HCT116 (cell line): ENCODE measurements around the gene UNKL. TPM values are rescaled to one million over a fixed set of nuclear protein-coding genes. Genes with fewer than 3 reads are reported as not detected.

Experiments used
- ATAC-seq: fragments of 200-7000 bp; cut with Tn5 transposase; 2 replicates; pipeline ENCODE4 v1.9.1; 2020; ENCODE audit warnings: mild to moderate bottlenecking, moderate library complexity
- BruUV-seq: library from RNA; stranded (reverse); fragments of 400-500 nt; replicated peaks from 2 replicates; lab custom pipeline; 2021; lab: Mats Ljungman, UMichigan
- CTCF ChIA-PET: fragments of 300-600 bp; sonication (Branson Sonifier 250); formaldehyde crosslinking; loops from one replicate; lab custom pipeline; 2021; ENCODE audit warnings: antibody characterized with exemption; lab: Charles Lee
- POLR2A ChIA-PET: fragments of 300-600, 350-600 bp; sonication (Branson Sonifier 250); formaldehyde crosslinking; loops from one replicate; lab custom pipeline; 2021; ENCODE audit warnings: antibody characterized with exemption; lab: Charles Lee
- RAD21 ChIA-PET, 2 experiments: fragments of 300-600 bp; sonication (Branson Sonifier 250); formaldehyde crosslinking; loops; one replicate each; lab custom pipeline; 2023; ENCODE audit warnings: low total read pairs in 2 of 2; ENCODE audit not compliant: uncharacterized antibody in 2 of 2, unreplicated experiment in 2 of 2, low non-redundant PET in 1 of 2; lab: Charles Lee
- DNase-seq: peaks from one replicate; pipeline ENCODE4 v3.0.0-alpha.2; 2010; ENCODE audit warnings: low read depth, low spot score
- H2AFZ ChIP-seq: fragments of 200-600 bp; shearing (Covaris generic), sonication (generic); 2 replicates; pipeline ENCODE4 v1.6.1; 2017; ENCODE audit warnings: low read depth, mixed run types, mixed read lengths, antibody characterized with exemption, low read length; ENCODE audit not compliant: poor library complexity, severe bottlenecking
- H3K27ac ChIP-seq: 2 replicates; pipeline ENCODE4 v1.5.1; 2012; ENCODE audit warnings: low read depth, low read length
- H3K27me3 ChIP-seq: fragments of 200-600 bp; sonication (generic); 2 replicates; pipeline ENCODE4 v1.6.1; 2016; ENCODE audit warnings: mixed run types, low read length, mixed read lengths; ENCODE audit not compliant: insufficient read depth
- H3K36me3 ChIP-seq, 2 experiments: fragments of 200-500 bp in 1 of 2; fragments of 200-600 bp in 1 of 2; sonication (Bioruptor generic) in 1 of 2; sonication (generic) in 1 of 2; 2 replicates each; pipeline versions ENCODE4 v1.5.1 to v1.6.1; 2014 to 2016; ENCODE audit warnings: low read length in 2 of 2, inconsistent platforms in 1 of 2, mixed read lengths in 1 of 2, mixed run types in 1 of 2; ENCODE audit not compliant: insufficient read depth in 2 of 2, control insufficient read depth in 1 of 2
- H3K4me1 ChIP-seq, 2 experiments: fragments of 200-600 bp in 1 of 2; sonication (generic) in 1 of 2; 2 replicates each; pipeline versions ENCODE4 v1.5.1 to v1.6.1; 2012 to 2017; ENCODE audit warnings: low read length in 2 of 2, inconsistent platforms in 1 of 2, mild to moderate bottlenecking in 1 of 2, mixed read lengths in 1 of 2, mixed run types in 1 of 2, moderate library complexity in 1 of 2; ENCODE audit not compliant: insufficient read depth in 2 of 2, control insufficient read depth in 1 of 2
- H3K4me2 ChIP-seq: fragments of 200-600 bp; sonication (generic); 2 replicates; pipeline ENCODE4 v1.6.1; 2017; ENCODE audit warnings: mixed run types, low read length, mixed read lengths
- H3K4me3 ChIP-seq, 2 experiments: fragments of 200-600 bp in 1 of 2; sonication (generic) in 1 of 2; replicated peaks in 1 of 2; 2 replicates each; pipeline ENCODE4 v1.5.1; 2011 to 2016; ENCODE audit warnings: low read length in 2 of 2, control low read depth in 1 of 2, low read depth in 1 of 2, mild to moderate bottlenecking in 1 of 2, mixed read lengths in 1 of 2, mixed run types in 1 of 2
- H3K79me2 ChIP-seq: fragments of 200-600 bp; sonication (generic); 2 replicates; pipeline ENCODE4 v1.6.1; 2017; ENCODE audit warnings: mild to moderate bottlenecking, mixed run types, low read length, moderate library complexity, mixed read lengths; ENCODE audit not compliant: insufficient read depth
- H3K9ac ChIP-seq: fragments of 200-600 bp; sonication (generic); 2 replicates; pipeline ENCODE4 v1.6.1; 2016; ENCODE audit warnings: low read length, mixed read lengths
- H3K9me2 ChIP-seq: fragments of 200-600 bp; sonication (generic), shearing (Covaris generic); 2 replicates; pipeline ENCODE4 v1.6.1; 2017; ENCODE audit warnings: mixed run types, mild to moderate bottlenecking, moderate library complexity; ENCODE audit not compliant: insufficient read depth
- H3K9me3 ChIP-seq, 2 experiments: fragments of 200-500 bp in 1 of 2; fragments of 200-600 bp in 1 of 2; sonication (Bioruptor generic) in 1 of 2; sonication (generic) in 1 of 2; 2 replicates each; pipeline ENCODE4 v1.6.1; 2014 to 2017; ENCODE audit warnings: low read length in 2 of 2, mixed read lengths in 2 of 2, inconsistent platforms in 1 of 2, low read depth in 1 of 2, mild to moderate bottlenecking in 1 of 2, mixed run types in 1 of 2, moderate library complexity in 1 of 2; ENCODE audit not compliant: control insufficient read depth in 1 of 2, insufficient read depth in 1 of 2
- H4K20me1 ChIP-seq: fragments of 200-600 bp; sonication (generic), shearing (Covaris generic); 2 replicates; pipeline ENCODE4 v1.6.1; 2017; ENCODE audit warnings: mixed run types, mild to moderate bottlenecking, moderate library complexity; ENCODE audit not compliant: insufficient read depth
- CBX3 ChIP-seq: IDR thresholded peaks from 2 replicates; pipeline ENCODE4 v1.6.1; 2012; ENCODE audit warnings: low read depth
- CEBPB ChIP-seq: IDR thresholded peaks from 2 replicates; pipeline ENCODE4 v1.6.1; 2012; ENCODE audit warnings: low read depth
- CTCF ChIP-seq, 3 experiments: fragments of 200-600 bp in 1 of 3; sonication (generic) in 1 of 3; IDR thresholded peaks in 2 of 3; conservative IDR thresholded peaks in 1 of 3; 2 replicates each; pipeline ENCODE4 v1.5.1; 2012 to 2017; ENCODE audit warnings: low read depth in 2 of 3, low read length in 2 of 3, antibody characterized with exemption in 1 of 3, borderline replicate concordance in 1 of 3, control low read depth in 1 of 3, mild to moderate bottlenecking in 1 of 3, mixed read lengths in 1 of 3, mixed run types in 1 of 3, moderate library complexity in 1 of 3; ENCODE audit not compliant: insufficient read depth in 1 of 3
- EGR1 ChIP-seq: IDR thresholded peaks from 2 replicates; pipeline ENCODE4 v1.6.1; 2012; ENCODE audit warnings: low read depth
- ELF1 ChIP-seq: IDR thresholded peaks from 2 replicates; pipeline ENCODE4 v1.6.1; 2012; ENCODE audit warnings: low read depth, borderline replicate concordance
- EZH2 ChIP-seq: fragments of 200-600 bp; sonication (generic); IDR thresholded peaks from 2 replicates; pipeline ENCODE4 v1.6.1; 2017; ENCODE audit warnings: antibody characterized with exemption, mixed run types
- EZH2phosphoT487 ChIP-seq: fragments of 200-600 bp; IDR thresholded peaks from 2 replicates; pipeline ENCODE4 v1.6.1; 2018; ENCODE audit warnings: antibody characterized with exemption, borderline replicate concordance
- FOSL1 ChIP-seq: IDR thresholded peaks from 2 replicates; pipeline ENCODE4 v1.6.1; 2012; ENCODE audit warnings: low read depth
- MAX ChIP-seq: IDR thresholded peaks from 2 replicates; pipeline ENCODE4 v1.6.1; 2012
- POLR2A ChIP-seq: IDR thresholded peaks from 2 replicates; pipeline ENCODE4 v1.7.0; 2011; ENCODE audit warnings: borderline replicate concordance; ENCODE audit not compliant: insufficient read depth, insufficient read length; ENCODE audit errors: extremely low read depth
- POLR2AphosphoS5 ChIP-seq: IDR thresholded peaks from 2 replicates; pipeline ENCODE4 v1.6.1; 2011; ENCODE audit warnings: mild to moderate bottlenecking, low read depth, low read length, moderate library complexity
- RAD21 ChIP-seq: IDR thresholded peaks from 2 replicates; pipeline ENCODE4 v1.6.1; 2012; ENCODE audit warnings: low read depth, mild to moderate bottlenecking
- REST ChIP-seq: IDR thresholded peaks from 2 replicates; pipeline ENCODE4 v1.6.1; 2012; ENCODE audit warnings: low read depth
- SIN3A ChIP-seq: IDR thresholded peaks from 2 replicates; pipeline ENCODE4 v1.6.1; 2012; ENCODE audit warnings: low read depth
- SP1 ChIP-seq: IDR thresholded peaks from 2 replicates; pipeline ENCODE4 v1.6.1; 2012; ENCODE audit warnings: low read depth
- SRF ChIP-seq: IDR thresholded peaks from 2 replicates; pipeline ENCODE4 v1.6.1; 2012; ENCODE audit warnings: low read depth
- ZBTB33 ChIP-seq: IDR thresholded peaks from 2 replicates; pipeline ENCODE4 v1.6.1; 2011; ENCODE audit warnings: mild to moderate bottlenecking, low read length, moderate library complexity; ENCODE audit not compliant: insufficient replicate concordance; ENCODE audit errors: extremely low read depth
- ZFX ChIP-seq: fragments of 450-650 bp; IDR thresholded peaks from 2 replicates; pipeline ENCODE4 v1.6.1; 2017
- ZNF274 ChIP-seq: fragments of 200-500 bp; sonication (Bioruptor generic); IDR thresholded peaks from 2 replicates; pipeline ENCODE4 v1.6.1; 2014; ENCODE audit warnings: mild to moderate bottlenecking, low read depth, low read length, inconsistent platforms
- intact Hi-C: fragments of 100-400 bp; cut with micrococcal nuclease; formaldehyde crosslinking; loops from 2 replicates; pipeline ENCODE4 v1.10.0; 2022
- total RNA-seq: library from RNA; stranded (reverse); gene quantifications from one replicate; pipeline ENCODE4 v1.2.1, GENCODE V29; 2021; ENCODE audit not compliant: unreplicated experiment

UNKL gene
- total RNA-seq, 1 experiment from 2014 or later, result 24.9 TPM

GRCh38 chr16:1366060-1366711, 48.3 kb downstream of the UNKL start:
- Histone ChIP-seq H3K36me3 (peaks cover 26 to 42% of the 10 kb centered on the region in 2 experiments), H4K20me1 (peaks cover 3% of the 10 kb centered on the region; the same call in 1 of the 2 replicates), H3K27ac (no peak overlapping the region; the same call in 1 of the 2 replicates), H3K4me1 (peaks cover 0 to 7% of the 10 kb centered on the region in 2 experiments; a peak in 1 of 4 replicates), H3K9me2 (no peaks in the 10 kb centered on the region), H3K27me3 (no peaks in the 10 kb centered on the region), H2AFZ (no peak overlapping the region), H3K79me2 (peaks cover 25% of the 10 kb centered on the region), H3K4me2 (no peak overlapping the region), H3K4me3 (no peak overlapping the region), H3K9ac (no peak overlapping the region), H3K9me3 (no peaks in the 10 kb centered on the region)
- ChIA-PET RAD21 (no interaction called here), POLR2A (no interaction called here), CTCF (interaction anchor here (1.3 kb wide), 1 partner anchor 12 kb away, joined by 4 read pairs; no protein-coding TSS in a partner anchor)
- no TSS peak for BruUV-seq
- DNase-seq, result no peak
- no peak for ATAC-seq
- intact Hi-C loops, result loop anchor here (10.0 kb wide), 1 partner anchor 49 kb away; the partner anchor contains the start of gene UNKL
- TF ChIP-seq CBX3 (no peak), ELF1 (no peak), SP1 (no peak), ZFX (no peak), EGR1 (no peak), SRF (no peak), EZH2phosphoT487 (no peak), SIN3A (no peak), ZBTB33 (no peak), POLR2AphosphoS5 (no peak), ZNF274 (no peak), FOSL1 (no peak), CEBPB (no peak), CTCF (IDR thresholded peaks at IDR 0.05 in 2 of 3, conservative IDR thresholded peaks at IDR 0.05 in 1 of 3; ENCODE audit: borderline replicate concordance in 1 of 3, insufficient read depth in 1 of 3, low read depth in 2 of 3, low read length in 2 of 3) (no peak), RAD21 (no peak), POLR2A (no peak), MAX (no peak), EZH2 (no peak), REST (no peak)
